Kidney (tissue), 14 donors: ENCODE measurements around the gene TMOD4. TPM values are rescaled to one million over a fixed set of nuclear protein-coding genes. Genes with fewer than 3 reads are reported as not detected.

ENCODE experiments used
- DNase-seq, 5 donors: peaks; one replicate each; pipeline ENCODE4 v3.0.0-alpha.2; 2013 to 2020
- FAIRE-seq: peaks from 2 replicates; lab custom pipeline; 2012; peaks lifted over from hg19 to GRCh38; lab: Jason Lieb, UNC
- H3K27ac ChIP-seq, 2 donors: one replicate each; pipeline ENCODE4 v1.7.0; 2013; ENCODE audit warnings: low read depth in 2 of 2, low read length in 2 of 2, inconsistent platforms in 1 of 2
- H3K27me3 ChIP-seq: one replicate; pipeline ENCODE4 v1.7.1; 2013; ENCODE audit warnings: low read length, inconsistent platforms; ENCODE audit not compliant: control insufficient read depth, insufficient read depth
- H3K36me3 ChIP-seq, 3 donors: one replicate each; pipeline versions ENCODE4 v1.7.0 to v1.7.1; 2013; ENCODE audit warnings: low read length in 3 of 3, control low read depth in 1 of 3, inconsistent platforms in 1 of 3; ENCODE audit not compliant: insufficient read depth in 3 of 3, control insufficient read depth in 2 of 3
- H3K4me1 ChIP-seq, 3 donors: one replicate each; pipeline versions ENCODE4 v1.7.0 to v1.7.1; 2013; ENCODE audit warnings: low read length in 3 of 3, inconsistent platforms in 1 of 3, low read depth in 1 of 3; ENCODE audit not compliant: control insufficient read depth in 2 of 3, insufficient read depth in 2 of 3
- H3K4me3 ChIP-seq, 3 donors: one replicate each; pipeline versions ENCODE4 v1.7.0 to v1.8.1; 2013; ENCODE audit warnings: low read length in 3 of 3, control low read depth in 1 of 3, inconsistent platforms in 1 of 3
- H3K9ac ChIP-seq, 3 donors: one replicate each; pipeline versions ENCODE4 v1.7.0 to v1.7.1; 2013; ENCODE audit warnings: low read length in 3 of 3, control low read depth in 1 of 3, inconsistent platforms in 1 of 3
- H3K9me3 ChIP-seq, 3 donors: one replicate each; pipeline versions ENCODE4 v1.7.0 to v1.7.1; 2013; ENCODE audit warnings: low read length in 3 of 3, control low read depth in 1 of 3, inconsistent platforms in 1 of 3; ENCODE audit not compliant: control insufficient read depth in 2 of 3, insufficient read depth in 1 of 3
- CTCF ChIP-seq: IDR thresholded peaks from 3 replicates; pipeline ENCODE4 v1.5.1; 2012; ENCODE audit warnings: mild to moderate bottlenecking, moderate library complexity, borderline replicate concordance; ENCODE audit not compliant: insufficient read depth; ENCODE audit errors: extremely low read depth
- intact Hi-C: fragments of 100-400 bp; cut with DNase I; formaldehyde crosslinking; loops from one replicate; pipeline ENCODE4 v1.11.1; 2022
- polyA plus RNA-seq: library from polyadenylated mRNA; stranded (reverse); fragments of 350-450 nt; fragmentation: Illumina TruSeq; extraction: RNeasy Lipid Tissue Mini Kit (QIAGEN cat#74804); gene quantifications from one replicate; pipeline ENCODE4 v1.2.3, GENCODE V29; 2014; ENCODE audit warnings: low read depth, low replicate concordance; ENCODE audit not compliant: insufficient read depth
- total RNA-seq: library from RNA; stranded (reverse); fragmentation: NEBNext Ultra II Directional; extraction: Animal tissue kit (Norgen Biotek cat#: 25700); gene quantifications from one replicate; pipeline ENCODE4 v1.2.1, GENCODE V29; 2021
- donor health status: control.
- donor health status: control.
- donor health status: control.
- donor health status: control.
- donor health status: control.
- donor health status: DM: yes; HTN: yes; CAD: no.
- donor health status: Normal renal cell carcinoma (clear cell type).

Gene TMOD4
- total and polyA plus RNA-seq, 2 donors from 2014 or later = 0.65 to 0.66 TPM

DNA sequence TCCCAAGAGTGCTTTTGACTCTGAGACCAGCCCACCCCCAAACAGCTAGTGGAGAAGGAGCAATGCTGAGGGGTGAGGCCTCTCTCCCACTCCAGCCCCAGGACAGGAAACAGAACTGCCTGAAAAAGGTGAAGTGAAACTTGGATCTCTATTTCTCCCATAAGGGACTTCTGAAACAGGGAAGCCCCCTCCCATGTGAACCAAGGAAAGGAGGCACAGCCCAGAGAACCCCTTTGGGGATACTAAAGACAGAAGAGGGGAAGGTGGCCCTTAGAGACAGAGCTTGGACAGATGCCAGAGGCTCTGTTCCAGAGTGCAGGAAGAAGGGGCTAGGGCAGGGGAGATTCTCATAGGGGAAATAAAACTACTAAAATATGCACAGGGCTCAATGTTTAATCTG lies 16.4 kb downstream of the TMOD4 start:
- peaks cover 6 to 26% (median 20%) of the 10 kb centered on the region in 3 donors for H3K36me3 ChIP-seq
- H3K27ac ChIP-seq = no peak overlapping the region
- no peak for TF ChIP-seq CTCF
- H3K4me3 ChIP-seq = no peak overlapping the region
- no peaks in the 10 kb centered on the region for H3K9me3 ChIP-seq
- H3K27me3 ChIP-seq = no peaks in the 10 kb centered on the region
- FAIRE-seq (no peak), DNase-seq (no peak)
- H3K4me1 ChIP-seq = peaks cover 0 to 6% (median 1%) of the 10 kb centered on the region in 3 donors
- H3K9ac ChIP-seq = no peak overlapping the region
- intact Hi-C loops = loop anchor here (10.0 kb wide), 1 partner anchor 55 kb away; no protein-coding TSS in a partner anchor

DNA sequence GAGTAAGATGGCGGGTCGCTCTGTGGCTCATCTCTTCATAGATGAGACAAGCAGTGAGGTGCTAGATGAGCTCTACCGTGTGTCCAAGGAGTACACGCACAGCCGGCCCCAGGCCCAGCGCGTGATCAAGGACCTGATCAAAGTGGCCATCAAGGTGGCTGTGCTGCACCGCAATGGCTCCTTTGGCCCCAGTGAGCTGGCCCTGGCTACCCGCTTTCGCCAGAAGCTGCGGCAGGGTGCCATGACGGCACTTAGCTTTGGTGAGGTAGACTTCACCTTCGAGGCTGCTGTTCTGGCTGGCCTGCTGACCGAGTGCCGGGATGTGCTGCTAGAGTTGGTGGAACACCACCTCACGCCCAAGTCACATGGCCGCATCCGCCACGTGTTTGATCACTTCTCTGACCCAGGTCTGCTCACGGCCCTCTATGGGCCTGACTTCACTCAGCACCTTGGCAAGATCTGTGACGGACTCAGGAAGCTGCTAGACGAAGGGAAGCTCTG lies 17.0 kb downstream of the TMOD4 start:
- Histone ChIP-seq H3K4me1 (peaks cover 0 to under 1% (median 0%) of the 10 kb centered on the region in 3 donors), H3K36me3 (peaks cover 6 to 26% (median 20%) of the 10 kb centered on the region in 3 donors), H3K9me3 (no peaks in the 10 kb centered on the region), H3K4me3 (no peak overlapping the region), H3K27me3 (no peaks in the 10 kb centered on the region), H3K27ac (no peak overlapping the region), H3K9ac (no peak overlapping the region)
- DNase-seq (peak in 1 of 5 donors; percentile 67), FAIRE-seq (no peak)
- TF ChIP-seq CTCF = no peak
- intact Hi-C loops = loop anchor here (10.0 kb wide), 1 partner anchor 54 kb away; no protein-coding TSS in a partner anchor

GRCh38 chr1:151158326-151158725 lies 17.5 kb downstream of the TMOD4 start:
- Histone ChIP-seq H3K9ac (no peak overlapping the region), H3K9me3 (no peaks in the 10 kb centered on the region), H3K27ac (no peak overlapping the region), H3K4me1 (no peaks in the 10 kb centered on the region), H3K27me3 (no peaks in the 10 kb centered on the region), H3K4me3 (no peak overlapping the region), H3K36me3 (peaks cover 6 to 26% (median 20%) of the 10 kb centered on the region in 3 donors)
- no peak for DNase-seq
- intact Hi-C loops = loop anchor here (10.0 kb wide), 1 partner anchor 54 kb away; no protein-coding TSS in a partner anchor
- no peak for FAIRE-seq
- TF ChIP-seq CTCF = no peak

DNA sequence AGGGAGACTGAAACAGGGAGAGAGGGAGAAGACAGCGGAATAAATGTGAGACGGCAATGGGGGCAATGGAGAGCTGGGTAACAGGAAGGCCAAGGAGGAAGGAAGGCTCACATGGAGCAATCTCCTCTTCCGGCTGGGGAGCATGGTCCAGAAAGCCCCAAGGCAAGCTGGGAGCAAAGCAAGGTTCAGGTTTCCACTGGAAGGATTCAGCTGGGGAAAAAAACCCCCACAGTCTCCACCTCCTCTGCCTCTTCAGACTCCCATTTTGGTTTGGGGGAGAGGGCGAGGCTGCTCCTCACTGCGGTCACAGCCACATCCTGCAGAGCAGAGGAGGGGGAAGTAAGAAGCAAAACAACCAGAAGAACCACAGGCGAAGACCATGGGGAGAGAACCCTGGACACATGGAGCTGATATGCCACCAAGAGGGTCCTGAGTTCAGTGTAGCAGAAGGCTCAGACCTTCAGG lies 18.7 kb downstream of the TMOD4 start:
- peaks cover 6 to 26% (median 20%) of the 10 kb centered on the region in 3 donors for H3K36me3 ChIP-seq
- no peaks in the 10 kb centered on the region for H3K9me3 ChIP-seq
- FAIRE-seq (no peak), DNase-seq (peak in 1 of 5 donors; percentile 55)
- no peaks in the 10 kb centered on the region for H3K4me1 ChIP-seq
- H3K27me3 ChIP-seq = no peaks in the 10 kb centered on the region
- peak overlapping the region in 1 of 3 donors; percentile 47 for H3K4me3 ChIP-seq
- no peak for TF ChIP-seq CTCF
- peak overlapping the region in 1 of 2 donors; percentile 47 for H3K27ac ChIP-seq
- H3K9ac ChIP-seq = no peak overlapping the region
- intact Hi-C loops = loop anchor here (10.0 kb wide), 1 partner anchor 52 kb away; no protein-coding TSS in a partner anchor
